ENCODE measurements around the gene LARP7.

- TF ChIP-seq CTCF (IDR thresholded peaks at IDR 0.05; ENCODE audit: low read depth, low read length) (no peak), EZH2phosphoT487 (IDR thresholded peaks at IDR 0.05; ENCODE audit: low read depth) (no peak)
Observed at GRCh38 chr4:112704322-112704721, 67.4 kb downstream of the LARP7 start.

All from OCI-LY3 (cell line).